H1 (cell line): ENCODE measurements around the gene POLR3F. TPM values are rescaled to one million over a fixed set of nuclear protein-coding genes. Genes with fewer than 3 reads are reported as not detected.

ENCODE experiments used
- CTCF ChIA-PET: fragments of 300-600 bp; sonication (Branson Sonifier 250); formaldehyde crosslinking; loops from one replicate; lab custom pipeline; 2021; ENCODE audit not compliant: partially characterized antibody; lab: Charles Lee
- POLR2A ChIA-PET: fragments of 300-600 bp; sonication (Branson Sonifier 250); formaldehyde crosslinking; loops from one replicate; lab custom pipeline; 2021; ENCODE audit warnings: inconsistent platforms; ENCODE audit not compliant: partially characterized antibody; lab: Charles Lee
- DNase-seq, 2 experiments: peaks; one replicate each; pipeline versions ENCODE4 v3.0.0 to v3.0.0-alpha.2; 2010 to 2022; ENCODE audit warnings: low spot score in 2 of 2, low read depth in 1 of 2, mixed read lengths in 1 of 2
- FAIRE-seq: peaks from 2 replicates; lab custom pipeline; 2011; peaks lifted over from hg19 to GRCh38; lab: Jason Lieb, UNC
- H2AFZ ChIP-seq: 2 replicates; pipeline ENCODE4 v1.8.1; 2012; ENCODE audit warnings: low read length, inconsistent platforms
- H2AK5ac ChIP-seq: 2 replicates; pipeline ENCODE4 v1.6.1; 2013; ENCODE audit warnings: low read depth, low read length
- H2BK120ac ChIP-seq: replicated peaks from 2 replicates; pipeline ENCODE3; 2013; ENCODE audit warnings: low read depth, low read length, inconsistent platforms
- H2BK12ac ChIP-seq: 2 replicates; pipeline ENCODE4 v1.6.1; 2013; ENCODE audit warnings: low read depth, low read length
- H2BK15ac ChIP-seq: 2 replicates; pipeline ENCODE4 v1.6.1; 2013; ENCODE audit warnings: low read length
- H2BK20ac ChIP-seq: 2 replicates; pipeline ENCODE4 v1.6.1; 2013; ENCODE audit warnings: low read length
- H2BK5ac ChIP-seq: 2 replicates; pipeline ENCODE4 v1.6.1; 2013; ENCODE audit warnings: low read depth, low read length
- H3K14ac ChIP-seq: 2 replicates; pipeline ENCODE4 v1.6.1; 2013; ENCODE audit warnings: inconsistent platforms; ENCODE audit not compliant: insufficient read length
- H3K18ac ChIP-seq: 2 replicates; pipeline ENCODE4 v1.6.1; 2013; ENCODE audit warnings: low read length; ENCODE audit errors: extremely low read depth
- H3K23ac ChIP-seq: 2 replicates; pipeline ENCODE4 v1.6.1; 2013; ENCODE audit warnings: inconsistent platforms; ENCODE audit not compliant: insufficient read length
- H3K23me2 ChIP-seq: 2 replicates; pipeline ENCODE4 v1.6.1; 2013; ENCODE audit warnings: low read depth, low read length
- H3K27ac ChIP-seq: 2 replicates; pipeline ENCODE4 v1.6.1; 2011; ENCODE audit warnings: low read depth, low read length, inconsistent platforms
- H3K27me3 ChIP-seq, 4 experiments: replicated peaks in 1 of 4; 1 replicate in 1 of 4; 2 replicates in 3 of 4; pipeline versions ENCODE4 v1.6.1 to v1.8.1; 2011 to 2013; ENCODE audit warnings: low read length in 3 of 4, mild to moderate bottlenecking in 3 of 4, inconsistent platforms in 2 of 4, mixed read lengths in 2 of 4, moderate library complexity in 1 of 4; ENCODE audit not compliant: control insufficient read depth in 3 of 4, insufficient read depth in 3 of 4; ENCODE audit errors: extremely low read depth in 1 of 4
- H3K36me3 ChIP-seq, 4 experiments: 2 replicates each; pipeline versions ENCODE4 v1.6.1 to v1.8.1; 2011 to 2013; ENCODE audit warnings: mild to moderate bottlenecking in 4 of 4, low read length in 3 of 4, moderate library complexity in 2 of 4, control low read depth in 1 of 4, inconsistent platforms in 1 of 4; ENCODE audit not compliant: insufficient read depth in 4 of 4, control insufficient read depth in 2 of 4
- H3K4ac ChIP-seq: replicated peaks from 2 replicates; pipeline ENCODE3; 2013; ENCODE audit warnings: low read length, low read depth, mixed read lengths, inconsistent platforms; ENCODE audit not compliant: insufficient read length
- H3K4me1 ChIP-seq, 4 experiments: replicated peaks in 1 of 4; 1 replicate in 1 of 4; 2 replicates in 3 of 4; pipeline versions ENCODE4 v1.6.1 to v1.8.1; 2011 to 2013; ENCODE audit warnings: low read length in 3 of 4, inconsistent platforms in 2 of 4, mixed read lengths in 1 of 4; ENCODE audit not compliant: insufficient read depth in 4 of 4, control insufficient read depth in 3 of 4
- H3K4me2 ChIP-seq, 2 experiments: 2 replicates each; pipeline versions ENCODE4 v1.6.1 to v1.8.1; 2011 to 2013; ENCODE audit warnings: low read depth in 2 of 2, low read length in 2 of 2, control low read depth in 1 of 2, inconsistent platforms in 1 of 2, mild to moderate bottlenecking in 1 of 2; ENCODE audit not compliant: insufficient read depth in 1 of 2
- H3K4me3 ChIP-seq, 4 experiments: fragments of 200-600, 300-600 bp in 1 of 4; sonication (generic), shearing (Covaris generic), sonication (Bioruptor Twin) in 1 of 4; 2 replicates each; pipeline versions ENCODE4 v1.5.1 to v1.8.1; 2011 to 2016; ENCODE audit warnings: low read length in 4 of 4, low read depth in 3 of 4, control low read depth in 2 of 4, inconsistent platforms in 2 of 4, mild to moderate bottlenecking in 2 of 4, mixed read lengths in 1 of 4, moderate library complexity in 1 of 4; ENCODE audit not compliant: insufficient read depth in 2 of 4; ENCODE audit errors: extremely low read depth in 1 of 4
- H3K56ac ChIP-seq: replicated peaks from 2 replicates; pipeline ENCODE3; 2013; ENCODE audit warnings: low read depth, mild to moderate bottlenecking, mixed read lengths, low read length, inconsistent platforms; ENCODE audit not compliant: insufficient read length
- H3K79me1 ChIP-seq: 2 replicates; pipeline ENCODE4 v1.6.1; 2013; ENCODE audit warnings: low read depth, low read length, control low read depth
- H3K79me2 ChIP-seq, 2 experiments: 2 replicates each; pipeline versions ENCODE4 v1.6.1 to v1.8.1; 2012 to 2013; ENCODE audit warnings: low read length in 2 of 2, mild to moderate bottlenecking in 2 of 2, inconsistent platforms in 1 of 2; ENCODE audit not compliant: insufficient read depth in 2 of 2, control insufficient read depth in 1 of 2
- H3K9ac ChIP-seq, 4 experiments: replicated peaks in 1 of 4; 1 replicate in 1 of 4; 2 replicates in 3 of 4; pipeline versions ENCODE4 v1.6.1 to v1.8.1; 2011 to 2013; ENCODE audit warnings: low read depth in 3 of 4, low read length in 3 of 4, control low read depth in 2 of 4, mild to moderate bottlenecking in 2 of 4, moderate library complexity in 2 of 4, inconsistent platforms in 1 of 4; ENCODE audit errors: extremely low read depth in 1 of 4
- H3K9me3 ChIP-seq, 2 experiments: 2 replicates each; pipeline versions ENCODE4 v1.6.1 to v1.8.1; 2012 to 2013; ENCODE audit warnings: mild to moderate bottlenecking in 2 of 2, moderate library complexity in 2 of 2, control low read depth in 1 of 2, inconsistent platforms in 1 of 2, low read depth in 1 of 2, low read length in 1 of 2, mixed read lengths in 1 of 2; ENCODE audit not compliant: insufficient read depth in 2 of 2
- H4K20me1 ChIP-seq, 2 experiments: replicated peaks in 1 of 2; 2 replicates each; pipeline versions ENCODE3 to v1.8.1; 2011 to 2013; ENCODE audit warnings: inconsistent platforms in 2 of 2, low read length in 2 of 2, mild to moderate bottlenecking in 1 of 2; ENCODE audit not compliant: insufficient read depth in 2 of 2, control insufficient read depth in 1 of 2
- H4K5ac ChIP-seq: 2 replicates; pipeline ENCODE4 v1.6.1; 2013; ENCODE audit warnings: low read length, low read depth, mixed read lengths, inconsistent platforms; ENCODE audit not compliant: insufficient read length
- H4K8ac ChIP-seq: 2 replicates; pipeline ENCODE4 v1.8.0; 2013; ENCODE audit warnings: mild to moderate bottlenecking, moderate library complexity, low read length, inconsistent platforms; ENCODE audit not compliant: insufficient read depth; ENCODE audit errors: extremely low read depth
- H4K91ac ChIP-seq: replicated peaks from 2 replicates; pipeline ENCODE3; 2013; ENCODE audit warnings: low read length, mixed read lengths, inconsistent platforms; ENCODE audit not compliant: insufficient read length
- ATF3 ChIP-seq: IDR thresholded peaks from 2 replicates; pipeline ENCODE4 v1.6.1; 2011; ENCODE audit warnings: low read depth, mild to moderate bottlenecking, low read length; ENCODE audit not compliant: insufficient read depth
- CHD1 ChIP-seq: IDR thresholded peaks from 2 replicates; pipeline ENCODE4 v1.6.1; 2012; ENCODE audit warnings: low read depth, low read length, improper control_type of control experiment
- GTF2F1 ChIP-seq: IDR thresholded peaks from 2 replicates; pipeline ENCODE4 v1.6.1; 2012; ENCODE audit warnings: low read depth, low read length, improper control_type of control experiment, borderline replicate concordance
- PHF8 ChIP-seq: fragments of 200-600 bp; sonication (generic); conservative IDR thresholded peaks from 2 replicates; pipeline ENCODE4 v1.7.1; 2012; ENCODE audit warnings: low read depth, mild to moderate bottlenecking, inconsistent platforms, low read length, moderate library complexity
- POLR2A ChIP-seq, 2 experiments: IDR thresholded peaks; 1 replicate in 1 of 2; 2 replicates in 1 of 2; pipeline ENCODE4 v1.6.1; 2011; ENCODE audit warnings: low read depth in 2 of 2, low read length in 2 of 2, mild to moderate bottlenecking in 2 of 2; ENCODE audit errors: control extremely low read depth in 1 of 2
- POLR2AphosphoS5 ChIP-seq: IDR thresholded peaks from 2 replicates; pipeline ENCODE4 v1.6.1; 2011; ENCODE audit warnings: low read depth, low read length
- TBP ChIP-seq: IDR thresholded peaks from 2 replicates; pipeline ENCODE4 v1.6.1; 2011; ENCODE audit warnings: low read depth, low read length, improper control_type of control experiment
- YY1 ChIP-seq: IDR thresholded peaks from 2 replicates; pipeline ENCODE4 v1.6.1; 2011; ENCODE audit warnings: low read depth, mild to moderate bottlenecking, low read length
- WGBS, 2 experiments: shearing (Covaris generic) in 1 of 2; methylation state at CpG; one replicate each; pipeline versions ENCODE4 v1.1.6 to v1.1.7; 2013 to 2015; ENCODE audit warnings: low lambda C conversion rate in 2 of 2, mixed read lengths in 2 of 2, inconsistent platforms in 1 of 2, low coverage in 1 of 2, missing lambda C conversion rate in 1 of 2; ENCODE audit not compliant: insufficient replicate concordance in 2 of 2, insufficient coverage in 1 of 2, insufficient read length in 1 of 2; ENCODE audit errors: extremely low coverage in 1 of 2, missing lambda C conversion rate in 1 of 2; 5-methylcytosine and 5-hydroxymethylcytosine counted together
- polyA plus RNA-seq, 7 experiments: library from polyadenylated mRNA; depleted of rRNA in 3 of 7; stranded (reverse) in 5 of 7; unstranded in 2 of 7; fragments of >200 nt in 5 of 7; fragments of 200-250 nt in 2 of 7; gene quantifications; 1 replicate in 5 of 7; 2 replicates in 1 of 7; 4 replicates in 1 of 7; pipeline versions ENCODE4 v1.2.1 to v1.2.3, GENCODE V29; 2011 to 2013; ENCODE audit warnings: missing spikeins in 2 of 7, mixed read lengths in 2 of 7
- total RNA-seq: library from RNA; stranded (reverse); fragmentation: NEBNext Ultra II Directional; extraction: Animal tissue kit (Norgen Biotek cat#: 25700); gene quantifications from 2 replicates; pipeline ENCODE4 v1.2.1, GENCODE V29; 2021

Gene POLR3F
- total and polyA plus RNA-seq, 2 of the 8 experiments (the other 6 are each of a cell fraction or from before 2014, with no cell fraction given), result 5.7 to 14.0 TPM

- Histone ChIP-seq H3K18ac (no peak overlapping the region), H3K27ac (no peak overlapping the region), H3K4ac (no peak overlapping the region), H4K5ac (no peak overlapping the region), H3K79me1 (no peaks in the 10 kb centered on the region; the same call in 1 of the 2 replicates), H3K23ac (no peak overlapping the region), H2BK15ac (no peak overlapping the region), H4K20me1 (no peaks in the 10 kb centered on the region), H3K36me3 (peaks cover 0 to 3% (median 2%) of the 10 kb centered on the region in 4 experiments; a peak in 2 of 8 replicates), H2AFZ (peak overlapping the region; percentile 59; the same call in 1 of the 2 replicates), H3K23me2 (0 out of 2 replicates have a peak, but pooled peaks cover 4% of the 10 kb centered on the region), H2BK120ac (no peak overlapping the region), H3K56ac (no peak overlapping the region), H4K8ac (no peak overlapping the region; the same call in 1 of the 2 replicates), H3K4me2 (peak overlapping the region; percentile 77 to 93), H2BK20ac (no peak overlapping the region), H2AK5ac (no peak overlapping the region), H3K4me1 (no peaks in the 10 kb centered on the region; a peak in 2 of 7 replicates), H3K9ac (peak overlapping the region in 3 of 4 experiments; percentile 38 to 59 (median 43); a peak in 4 of 7 replicates), H3K79me2 (peaks cover 3 to 28% of the 10 kb centered on the region in 2 experiments; a peak in 3 of 4 replicates), H3K4me3 (peak overlapping the region; percentile 73 to 97 (median 91)), H4K91ac (no peak overlapping the region), H2BK5ac (no peak overlapping the region), H3K14ac (no peak overlapping the region), H2BK12ac (no peak overlapping the region), H3K27me3 (no peaks in the 10 kb centered on the region), H3K9me3 (no peaks in the 10 kb centered on the region)
- CTCF ChIA-PET, result interaction anchor here (0.9 to 1.1 kb wide), 2 partner anchors 31 kb away, joined by 3 read pairs; partner anchors contain the start of gene RBBP9
- no peak for FAIRE-seq
- POLR2A ChIA-PET, result interaction anchor here (0.7 to 2.6 kb wide), 19 partner anchors 11 to 178 kb away, joined by 3 to 14 read pairs (median 3); partner anchors contain the start of genes RBBP9, SEC23B, SMIM26 and ZNF133
- TF ChIP-seq TBP (0 out of 2 replicates have a peak, but pooled peaks have one; percentile 9), ATF3 (no peak), PHF8 (peak; percentile 34; the same call in 1 of the 2 replicates), POLR2A (IDR thresholded peaks at IDR 0.05; ENCODE audit: control extremely low read depth in 1 of 2, low read depth in 2 of 2, low read length in 2 of 2) (peak; percentile 17 to 47; a peak in 2 of 3 replicates), YY1 (peak; percentile 46; the same call in 1 of the 2 replicates), GTF2F1 (no peak), CHD1 (no peak), POLR2AphosphoS5 (0 out of 2 replicates have a peak, but pooled peaks have one; percentile 27)
- WGBS, 2 experiments, result 2% methylated on average over 15 of the region's 15 CpGs; no CpG with 5 or more reads in 1 of the 2 experiments
- DNase-seq, result no peak
These were observed 656 bp upstream of the POLR3F start for GRCh38 chr20:18466574-18466893.
